Stimulated activated naive CD8-positive, alpha-beta T cell treated with anti-CD3 and anti-CD28 coated beads, Interleukin-15, amount 100 ng/mL, for 72 hours (primary cell): Measurements from ENCODE around the gene POLR2A.

Experiments
- ATAC-seq: fragments of 150-1000 bp; cut with Tn5 transposase; 2 replicates; pipeline ENCODE4 v1.10.0; 2021; ENCODE audit warnings: mild to moderate bottlenecking, moderate library complexity
- DNase-seq, 2 donors: peaks; one replicate each; pipeline ENCODE4 v3.0.0; 2021 to 2022
- H3K27ac Mint-ChIP-seq, 2 donors: one replicate each; pipeline ENCODE4 v1.8.0; 2022; ENCODE audit warnings: mild to moderate bottlenecking in 2 of 2, mixed read lengths in 2 of 2, moderate library complexity in 2 of 2
- H3K27me3 Mint-ChIP-seq: one replicate; pipeline ENCODE4 v1.8.0; 2022; ENCODE audit warnings: mixed read lengths
- H3K4me1 Mint-ChIP-seq: one replicate; pipeline ENCODE4 v1.8.0; 2022; ENCODE audit warnings: mild to moderate bottlenecking, mixed read lengths
- H3K4me3 Mint-ChIP-seq, 2 donors: one replicate each; pipeline ENCODE4 v1.8.0; 2022; ENCODE audit warnings: mild to moderate bottlenecking in 2 of 2, mixed read lengths in 2 of 2, moderate library complexity in 1 of 2
- H3K9me3 Mint-ChIP-seq, 2 donors: one replicate each; pipeline ENCODE4 v1.8.0; 2022; ENCODE audit warnings: mixed read lengths in 2 of 2

POLR2A gene

GRCh38 chr17:7484067-7484918, at the start of gene POLR2A:
TSS of gene POLR2A (plus strand) at chr17:7484366.
- peak; percentile 74 for ATAC-seq
- Mint-ChIP-seq H3K9me3 (no peaks in the 10 kb centered on the region), H3K27ac (peak within 1 kb of the TSS; percentile 100), H3K4me3 (peak within 1 kb of the TSS; percentile 89 to 99), H3K4me1 (peaks cover 79% of the 10 kb centered on the region), H3K27me3 (no peaks in the 10 kb centered on the region)
- DNase-seq: peak; percentile 98 to 100

- peak; percentile 48 for ATAC-seq
- peak overlapping the region; percentile 91 to 99 for H3K4me3 Mint-ChIP-seq
- H3K9me3 Mint-ChIP-seq: no peaks in the 10 kb centered on the region
- peak overlapping the region; percentile 87 to 88 for H3K27ac Mint-ChIP-seq
- H3K4me1 Mint-ChIP-seq: peaks cover 52% of the 10 kb centered on the region
- peaks cover 23% of the 10 kb centered on the region for H3K27me3 Mint-ChIP-seq
- DNase-seq: peak; percentile 75 to 78
Observed at GRCh38 chr17:7435676-7436555, 48.2 kb upstream of the POLR2A start.

GRCh38 chr17:7436556-7437368, 47.4 kb upstream of the POLR2A start:
- DNase-seq (peak; percentile 86 to 88), ATAC-seq (peak; percentile 83)
- Mint-ChIP-seq H3K27ac (peak overlapping the region; percentile 61 to 87), H3K9me3 (no peaks in the 10 kb centered on the region), H3K4me1 (peaks cover 57% of the 10 kb centered on the region), H3K4me3 (peak overlapping the region; percentile 91 to 99), H3K27me3 (peaks cover 29% of the 10 kb centered on the region)

GRCh38 chr17:7437369-7437863, 46.8 kb upstream of the POLR2A start:
- Mint-ChIP-seq H3K27me3 (peaks cover 36% of the 10 kb centered on the region), H3K4me3 (peak overlapping the region; percentile 91 to 99), H3K27ac (no peak overlapping the region), H3K4me1 (peaks cover 57% of the 10 kb centered on the region), H3K9me3 (no peaks in the 10 kb centered on the region)
- ATAC-seq (no peak), DNase-seq (no peak)

- ATAC-seq: no peak
- H3K27me3 Mint-ChIP-seq: peaks cover 43% of the 10 kb centered on the region
Observed at GRCh38 chr17:7437950-7438614, 46.1 kb upstream of the POLR2A start.

GRCh38 chr17:7438656-7439460, 45.3 kb upstream of the POLR2A start:
- Mint-ChIP-seq H3K4me3 (peak overlapping the region; percentile 87 to 99), H3K4me1 (peaks cover 57% of the 10 kb centered on the region), H3K9me3 (no peaks in the 10 kb centered on the region), H3K27ac (no peak overlapping the region), H3K27me3 (peaks cover 50% of the 10 kb centered on the region)
- no peak for DNase-seq
- ATAC-seq: no peak

More at GRCh38 chr17:7437950-7438614, 46.1 kb upstream of the POLR2A start:
- Mint-ChIP-seq H3K4me3 (peak overlapping the region; percentile 87 to 99), H3K9me3 (no peaks in the 10 kb centered on the region), H3K4me1 (peaks cover 57% of the 10 kb centered on the region), H3K27ac (no peak overlapping the region)
- DNase-seq: peak; percentile 55 to 59

GRCh38 chr17:7439462-7440112, 44.6 kb upstream of the POLR2A start, which contains the start of gene FGF11:
TSS of gene FGF11 (plus strand) at chr17:7439512. CDS start at chr17:7439621, 109 bp downstream.
- no peak for ATAC-seq
- H3K4me3 Mint-ChIP-seq: peak within 1 kb of the TSS; percentile 94 to 99
- peaks cover 59% of the 10 kb centered on the region for H3K4me1 Mint-ChIP-seq
- H3K9me3 Mint-ChIP-seq: no peaks in the 10 kb centered on the region
- DNase-seq: peak in 1 of 2 donors; percentile 29
- peak within 1 kb of the TSS; percentile 24 to 92 for H3K27ac Mint-ChIP-seq
- peaks cover 56% of the 10 kb centered on the region for H3K27me3 Mint-ChIP-seq

GRCh38 chr17:7440113-7440833, 43.9 kb upstream of the POLR2A start:
- Mint-ChIP-seq H3K4me1 (peaks cover 60% of the 10 kb centered on the region), H3K9me3 (no peaks in the 10 kb centered on the region), H3K27me3 (peaks cover 62% of the 10 kb centered on the region), H3K4me3 (peak overlapping the region; percentile 94 to 99), H3K27ac (peak overlapping the region; percentile 24 to 92)
- DNase-seq: peak; percentile 47 to 50
- ATAC-seq: no peak

- Mint-ChIP-seq H3K4me1 (peaks cover 65% of the 10 kb centered on the region), H3K27me3 (peaks cover 68% of the 10 kb centered on the region), H3K9me3 (no peaks in the 10 kb centered on the region), H3K4me3 (peak overlapping the region; percentile 94 to 99), H3K27ac (peak overlapping the region in 1 of 2 donors; percentile 92)
- DNase-seq (peak in 1 of 2 donors; percentile 39), ATAC-seq (no peak)
Observed at GRCh38 chr17:7440834-7441195, 43.4 kb upstream of the POLR2A start.

- peaks cover 72% of the 10 kb centered on the region for H3K27me3 Mint-ChIP-seq
- no peak overlapping the region for H3K27ac Mint-ChIP-seq
- no peaks in the 10 kb centered on the region for H3K9me3 Mint-ChIP-seq
- DNase-seq: no peak
- ATAC-seq: no peak
- H3K4me1 Mint-ChIP-seq: peaks cover 65% of the 10 kb centered on the region
- H3K4me3 Mint-ChIP-seq: no peak overlapping the region
Observed at GRCh38 chr17:7441266-7441665, 42.9 kb upstream of the POLR2A start.

GRCh38 chr17:7442142-7442541, 42.0 kb upstream of the POLR2A start:
- H3K27ac Mint-ChIP-seq: peak overlapping the region in 1 of 2 donors; percentile 55
- no peak overlapping the region for H3K4me3 Mint-ChIP-seq

GRCh38 chr17:7443499-7444485, 40.4 kb upstream of the POLR2A start:
- Mint-ChIP-seq H3K27me3 (peaks cover 80% of the 10 kb centered on the region), H3K4me3 (no peak overlapping the region), H3K4me1 (peaks cover 54% of the 10 kb centered on the region), H3K27ac (no peak overlapping the region), H3K9me3 (no peaks in the 10 kb centered on the region)
- ATAC-seq (no peak), DNase-seq (no peak)

More at GRCh38 chr17:7442142-7442541, 42.0 kb upstream of the POLR2A start:
- H3K9me3 Mint-ChIP-seq: no peaks in the 10 kb centered on the region
- H3K27me3 Mint-ChIP-seq: peaks cover 81% of the 10 kb centered on the region
- peaks cover 65% of the 10 kb centered on the region for H3K4me1 Mint-ChIP-seq
- no peak for DNase-seq
- no peak for ATAC-seq
